WTC11 (cell line): ENCODE measurements around the gene MT1G. TPM values are rescaled to one million over a fixed set of nuclear protein-coding genes. Genes with fewer than 3 reads are reported as not detected.

Source experiments
- ATAC-seq: fragments of 200-7000 bp; cut with Tn5 transposase; 2 replicates; pipeline ENCODE4 v1.10.0; 2021; ENCODE audit warnings: mild to moderate bottlenecking, moderate library complexity
- CTCF ChIA-PET: fragments of 300-600 bp; sonication (Branson Sonifier 250); formaldehyde crosslinking; loops from one replicate; lab custom pipeline; 2021; ENCODE audit warnings: antibody characterized with exemption; lab: Charles Lee
- POLR2A ChIA-PET: fragments of 350-600 bp; sonication (Branson Sonifier 250); formaldehyde crosslinking; loops from one replicate; lab custom pipeline; 2021; ENCODE audit warnings: antibody characterized with exemption; lab: Charles Lee
- DNase-seq: peaks from one replicate; pipeline ENCODE4 v3.0.0; 2021; ENCODE audit warnings: low spot score
- H3K27ac Mint-ChIP-seq: 2 replicates; pipeline ENCODE4 v1.8.0; 2021; ENCODE audit warnings: mixed read lengths
- H3K27me3 Mint-ChIP-seq: 2 replicates; pipeline ENCODE4 v1.8.0; 2021; ENCODE audit warnings: low read depth, mild to moderate bottlenecking, moderate library complexity, mixed read lengths
- H3K36me3 Mint-ChIP-seq: 2 replicates; pipeline ENCODE4 v1.8.0; 2021; ENCODE audit warnings: mixed read lengths
- H3K4me1 Mint-ChIP-seq: 2 replicates; pipeline ENCODE4 v1.8.0; 2022; ENCODE audit warnings: mixed read lengths
- H3K4me3 Mint-ChIP-seq: 2 replicates; pipeline ENCODE4 v1.8.0; 2021; ENCODE audit warnings: mild to moderate bottlenecking, moderate library complexity, mixed read lengths
- H3K9me3 Mint-ChIP-seq: 2 replicates; pipeline ENCODE4 v1.8.0; 2021; ENCODE audit warnings: mixed read lengths
- ATF1 ChIP-seq: sonication (generic); formaldehyde crosslinking; IDR thresholded peaks from 2 replicates; pipeline ENCODE4 v1.8.1; 2023; ENCODE audit warnings: mild to moderate bottlenecking, moderate library complexity, missing genetic modification reagents
- ESRRA ChIP-seq: sonication (generic); formaldehyde crosslinking; IDR thresholded peaks from 2 replicates; pipeline ENCODE4 v1.8.1; 2022; ENCODE audit warnings: mild to moderate bottlenecking, missing genetic modification reagents, borderline replicate concordance
- HMGA2 ChIP-seq: fragments of 250-450 bp; sonication (Bioruptor Pico); IDR thresholded peaks from 2 replicates; pipeline ENCODE4 v1.4.0; 2021; ENCODE audit warnings: mild to moderate bottlenecking, moderate library complexity
- IRF1 ChIP-seq: sonication (generic); formaldehyde crosslinking; IDR thresholded peaks from 2 replicates; pipeline ENCODE4 v1.8.0; 2023; ENCODE audit warnings: missing genetic modification reagents
- IRF2 ChIP-seq: sonication (generic); formaldehyde crosslinking; IDR thresholded peaks from 2 replicates; pipeline ENCODE4 v1.8.0; 2022; ENCODE audit warnings: low read depth, missing genetic modification reagents, borderline replicate concordance
- MAX ChIP-seq: sonication (generic); formaldehyde crosslinking; IDR thresholded peaks from 2 replicates; pipeline ENCODE4 v1.8.0; 2022; ENCODE audit warnings: mild to moderate bottlenecking, missing genetic modification reagents
- MYBL2 ChIP-seq: sonication (generic); formaldehyde crosslinking; IDR thresholded peaks from 2 replicates; pipeline ENCODE4 v1.8.1; 2023; ENCODE audit warnings: mild to moderate bottlenecking, moderate library complexity, missing genetic modification reagents
- NFATC4 ChIP-seq: fragments of 250-450 bp; sonication (Bioruptor Pico); IDR thresholded peaks from 2 replicates; pipeline ENCODE4 v1.9.0; 2021; ENCODE audit warnings: mild to moderate bottlenecking
- NFYB ChIP-seq: sonication (generic); formaldehyde crosslinking; conservative IDR thresholded peaks from 2 replicates; pipeline ENCODE4 v1.8.0; 2022; ENCODE audit warnings: low read depth, missing genetic modification reagents
- SMAD3 ChIP-seq: sonication (generic); formaldehyde crosslinking; IDR thresholded peaks from 2 replicates; pipeline ENCODE4 v1.8.0; 2022; ENCODE audit warnings: missing genetic modification reagents, mild to moderate bottlenecking, borderline replicate concordance
- SOX15 ChIP-seq: fragments of 250-450 bp; sonication (Bioruptor Pico); IDR thresholded peaks from 2 replicates; pipeline ENCODE4 v1.9.0; 2021; ENCODE audit warnings: mild to moderate bottlenecking
- TEAD4 ChIP-seq: sonication (generic); formaldehyde crosslinking; IDR thresholded peaks from 2 replicates; pipeline ENCODE4 v1.8.0; 2022; ENCODE audit warnings: mild to moderate bottlenecking, missing genetic modification reagents
- ZBTB21 ChIP-seq: sonication (generic); formaldehyde crosslinking; IDR thresholded peaks from 2 replicates; pipeline ENCODE4 v1.8.1; 2023; ENCODE audit warnings: mild to moderate bottlenecking, missing genetic modification reagents, borderline replicate concordance
- ZNF121 ChIP-seq: sonication (generic); formaldehyde crosslinking; IDR thresholded peaks from 2 replicates; pipeline ENCODE4 v1.8.0; 2023; ENCODE audit warnings: missing genetic modification reagents
- ZNF263 ChIP-seq: sonication (generic); formaldehyde crosslinking; IDR thresholded peaks from 2 replicates; pipeline ENCODE4 v1.8.1; 2022; ENCODE audit warnings: low read depth, mild to moderate bottlenecking, moderate library complexity, missing genetic modification reagents
- ZNF425 ChIP-seq: fragments of 250-450 bp; sonication (Bioruptor Pico); conservative IDR thresholded peaks from 2 replicates; pipeline ENCODE4 v1.9.0; 2021; ENCODE audit warnings: mild to moderate bottlenecking
- total RNA-seq: library from RNA; stranded (reverse); gene quantifications from 3 replicates; pipeline ENCODE4 v1.2.3, GENCODE V29; 2021
- TF ChIP-seq, protein P1 (sequence below): sonication (generic); formaldehyde crosslinking; IDR thresholded peaks from 2 replicates; pipeline ENCODE4 v1.8.0; 2022; ENCODE audit warnings: mild to moderate bottlenecking, missing genetic modification reagents
- TF ChIP-seq, protein P2 (sequence below): fragments of 250-450 bp; sonication (Bioruptor Pico); IDR thresholded peaks from 2 replicates; pipeline ENCODE4 v1.9.0; 2021; ENCODE audit warnings: mild to moderate bottlenecking, borderline replicate concordance

The MT1G gene
- total RNA-seq, 1 experiment from 2014 or later, result 333 TPM

DNA sequence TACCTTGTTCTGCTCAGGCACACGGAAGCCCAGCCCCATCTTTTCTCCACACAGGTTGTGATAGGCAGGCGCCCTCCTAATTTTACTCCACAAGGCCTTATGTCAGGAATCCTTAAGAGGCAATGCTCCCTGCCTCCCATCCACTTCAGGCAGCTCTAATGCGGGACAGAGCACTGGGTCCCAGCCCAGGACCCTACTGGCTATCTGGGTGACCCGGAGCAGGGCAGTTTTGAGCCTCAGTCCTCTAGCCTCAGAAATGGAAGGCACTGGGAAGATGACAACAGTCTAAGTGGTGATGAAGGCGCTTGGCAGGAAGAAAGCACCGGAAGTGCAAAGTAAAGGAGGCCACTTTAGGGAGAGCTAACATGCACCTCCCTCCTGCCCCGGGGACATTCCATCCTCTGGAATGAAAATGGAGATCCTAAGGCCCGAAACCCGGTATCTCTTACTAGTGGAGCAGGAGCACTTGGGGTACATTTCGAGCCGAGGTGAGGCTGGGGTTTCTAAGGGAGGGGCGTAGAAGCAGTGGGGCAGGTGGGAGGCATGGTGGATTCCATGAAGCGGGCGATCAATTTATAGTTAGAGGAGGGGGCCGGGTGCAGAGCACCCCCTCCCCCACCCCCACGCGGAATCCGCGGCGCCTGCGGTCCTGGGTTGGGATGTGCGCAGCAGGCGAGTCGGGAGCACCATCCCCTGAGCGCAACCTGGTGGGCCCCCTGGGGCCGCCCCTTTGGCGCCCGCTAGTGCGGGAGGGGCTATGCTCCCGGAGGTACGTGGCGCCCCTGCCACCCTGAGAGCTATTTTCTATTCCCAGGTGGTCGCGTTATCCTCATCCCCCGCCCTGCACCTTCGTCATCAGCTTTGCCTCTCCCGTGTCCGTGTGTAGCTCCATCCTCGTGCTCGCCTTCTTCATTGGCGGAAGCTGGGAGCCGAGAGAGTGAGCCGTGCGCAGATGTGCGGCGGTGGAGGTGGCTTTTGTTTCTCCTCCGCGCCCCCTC is 5.2 kb downstream of the MT1G start:
- Mint-ChIP-seq H3K27me3 (peaks cover 99% of the 10 kb centered on the region), H3K4me1 (peaks cover 36% of the 10 kb centered on the region), H3K36me3 (0 out of 2 replicates have a peak, but pooled peaks cover 5% of the 10 kb centered on the region), H3K27ac (no peak overlapping the region), H3K9me3 (no peaks in the 10 kb centered on the region), H3K4me3 (peak overlapping the region; percentile 72)
- CTCF ChIA-PET, result interaction anchor here (0.6 to 2.6 kb wide), 7 partner anchors 9 to 70 kb away, joined by 3 to 8 read pairs (median 3); no protein-coding TSS in a partner anchor
- ATAC-seq, result peak; percentile 11
- POLR2A ChIA-PET, result interaction anchor here (1.1 to 2.2 kb wide), 2 partner anchors 14 to 45 kb away, joined by 4 to 9 read pairs; no protein-coding TSS in a partner anchor
- TF ChIP-seq, protein P1, sequence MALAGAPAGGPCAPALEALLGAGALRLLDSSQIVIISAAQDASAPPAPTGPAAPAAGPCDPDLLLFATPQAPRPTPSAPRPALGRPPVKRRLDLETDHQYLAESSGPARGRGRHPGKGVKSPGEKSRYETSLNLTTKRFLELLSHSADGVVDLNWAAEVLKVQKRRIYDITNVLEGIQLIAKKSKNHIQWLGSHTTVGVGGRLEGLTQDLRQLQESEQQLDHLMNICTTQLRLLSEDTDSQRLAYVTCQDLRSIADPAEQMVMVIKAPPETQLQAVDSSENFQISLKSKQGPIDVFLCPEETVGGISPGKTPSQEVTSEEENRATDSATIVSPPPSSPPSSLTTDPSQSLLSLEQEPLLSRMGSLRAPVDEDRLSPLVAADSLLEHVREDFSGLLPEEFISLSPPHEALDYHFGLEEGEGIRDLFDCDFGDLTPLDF (CRISPR knock-in tag), result no peak
- TF ChIP-seq ATF1 (CRISPR knock-in tag) (no peak), MYBL2 (CRISPR knock-in tag) (no peak), MAX (CRISPR knock-in tag) (peak; percentile 52; the same call in 1 of the 2 replicates), IRF2 (CRISPR knock-in tag) (no peak), IRF1 (CRISPR knock-in tag) (no peak), ESRRA (CRISPR knock-in tag) (no peak), ZNF121 (CRISPR knock-in tag) (peak; percentile 83), HMGA2 (CRISPR knock-in tag) (no peak), ZNF263 (no peak)
- TF ChIP-seq, protein P2, sequence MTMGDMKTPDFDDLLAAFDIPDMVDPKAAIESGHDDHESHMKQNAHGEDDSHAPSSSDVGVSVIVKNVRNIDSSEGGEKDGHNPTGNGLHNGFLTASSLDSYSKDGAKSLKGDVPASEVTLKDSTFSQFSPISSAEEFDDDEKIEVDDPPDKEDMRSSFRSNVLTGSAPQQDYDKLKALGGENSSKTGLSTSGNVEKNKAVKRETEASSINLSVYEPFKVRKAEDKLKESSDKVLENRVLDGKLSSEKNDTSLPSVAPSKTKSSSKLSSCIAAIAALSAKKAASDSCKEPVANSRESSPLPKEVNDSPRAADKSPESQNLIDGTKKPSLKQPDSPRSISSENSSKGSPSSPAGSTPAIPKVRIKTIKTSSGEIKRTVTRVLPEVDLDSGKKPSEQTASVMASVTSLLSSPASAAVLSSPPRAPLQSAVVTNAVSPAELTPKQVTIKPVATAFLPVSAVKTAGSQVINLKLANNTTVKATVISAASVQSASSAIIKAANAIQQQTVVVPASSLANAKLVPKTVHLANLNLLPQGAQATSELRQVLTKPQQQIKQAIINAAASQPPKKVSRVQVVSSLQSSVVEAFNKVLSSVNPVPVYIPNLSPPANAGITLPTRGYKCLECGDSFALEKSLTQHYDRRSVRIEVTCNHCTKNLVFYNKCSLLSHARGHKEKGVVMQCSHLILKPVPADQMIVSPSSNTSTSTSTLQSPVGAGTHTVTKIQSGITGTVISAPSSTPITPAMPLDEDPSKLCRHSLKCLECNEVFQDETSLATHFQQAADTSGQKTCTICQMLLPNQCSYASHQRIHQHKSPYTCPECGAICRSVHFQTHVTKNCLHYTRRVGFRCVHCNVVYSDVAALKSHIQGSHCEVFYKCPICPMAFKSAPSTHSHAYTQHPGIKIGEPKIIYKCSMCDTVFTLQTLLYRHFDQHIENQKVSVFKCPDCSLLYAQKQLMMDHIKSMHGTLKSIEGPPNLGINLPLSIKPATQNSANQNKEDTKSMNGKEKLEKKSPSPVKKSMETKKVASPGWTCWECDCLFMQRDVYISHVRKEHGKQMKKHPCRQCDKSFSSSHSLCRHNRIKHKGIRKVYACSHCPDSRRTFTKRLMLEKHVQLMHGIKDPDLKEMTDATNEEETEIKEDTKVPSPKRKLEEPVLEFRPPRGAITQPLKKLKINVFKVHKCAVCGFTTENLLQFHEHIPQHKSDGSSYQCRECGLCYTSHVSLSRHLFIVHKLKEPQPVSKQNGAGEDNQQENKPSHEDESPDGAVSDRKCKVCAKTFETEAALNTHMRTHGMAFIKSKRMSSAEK (CRISPR knock-in tag), result no peak
- no peak for DNase-seq

- H3K4me1 Mint-ChIP-seq, result peaks cover 28% of the 10 kb centered on the region
- ChIA-PET POLR2A (interaction anchor here (1.1 to 1.9 kb wide), 5 partner anchors 11 to 130 kb away, joined by 3 to 24 read pairs (median 6); partner anchors contain the start of genes MT1E, MT1H and MT2A), CTCF (interaction anchor here (0.8 to 1.5 kb wide), 3 partner anchors 9 to 43 kb away, joined by 3 to 24 read pairs (median 4); no protein-coding TSS in a partner anchor)
- peaks cover 85% of the 10 kb centered on the region for H3K27me3 Mint-ChIP-seq
- TF ChIP-seq NFATC4 (CRISPR knock-in tag) (no peak), ZBTB21 (CRISPR knock-in tag) (no peak), SOX15 (CRISPR knock-in tag) (no peak), NFYB (CRISPR knock-in tag) (no peak), TEAD4 (CRISPR knock-in tag) (no peak), ZNF425 (CRISPR knock-in tag) (no peak), SMAD3 (CRISPR knock-in tag) (no peak)
- H3K27ac Mint-ChIP-seq, result 0 out of 2 replicates have a peak overlapping the region, but pooled peaks have one; percentile 42
- H3K9me3 Mint-ChIP-seq, result no peaks in the 10 kb centered on the region
- ATAC-seq (peak; percentile 1; the same call in 1 of the 2 replicates), DNase-seq (no peak)
- 0 out of 2 replicates have a peak, but pooled peaks cover 5% of the 10 kb centered on the region for H3K36me3 Mint-ChIP-seq
- H3K4me3 Mint-ChIP-seq, result peak overlapping the region; percentile 95
Measured at GRCh38 chr16:56658327-56658875, 9.5 kb downstream of the MT1G start.
